Measurements from ENCODE around the gene UPP2. TPM values are rescaled to one million over a fixed set of nuclear protein-coding genes. Genes with fewer than 3 reads are reported as not detected.

The UPP2 gene
- total RNA-seq, 1 donor from 2014 or later = not detected

DNA sequence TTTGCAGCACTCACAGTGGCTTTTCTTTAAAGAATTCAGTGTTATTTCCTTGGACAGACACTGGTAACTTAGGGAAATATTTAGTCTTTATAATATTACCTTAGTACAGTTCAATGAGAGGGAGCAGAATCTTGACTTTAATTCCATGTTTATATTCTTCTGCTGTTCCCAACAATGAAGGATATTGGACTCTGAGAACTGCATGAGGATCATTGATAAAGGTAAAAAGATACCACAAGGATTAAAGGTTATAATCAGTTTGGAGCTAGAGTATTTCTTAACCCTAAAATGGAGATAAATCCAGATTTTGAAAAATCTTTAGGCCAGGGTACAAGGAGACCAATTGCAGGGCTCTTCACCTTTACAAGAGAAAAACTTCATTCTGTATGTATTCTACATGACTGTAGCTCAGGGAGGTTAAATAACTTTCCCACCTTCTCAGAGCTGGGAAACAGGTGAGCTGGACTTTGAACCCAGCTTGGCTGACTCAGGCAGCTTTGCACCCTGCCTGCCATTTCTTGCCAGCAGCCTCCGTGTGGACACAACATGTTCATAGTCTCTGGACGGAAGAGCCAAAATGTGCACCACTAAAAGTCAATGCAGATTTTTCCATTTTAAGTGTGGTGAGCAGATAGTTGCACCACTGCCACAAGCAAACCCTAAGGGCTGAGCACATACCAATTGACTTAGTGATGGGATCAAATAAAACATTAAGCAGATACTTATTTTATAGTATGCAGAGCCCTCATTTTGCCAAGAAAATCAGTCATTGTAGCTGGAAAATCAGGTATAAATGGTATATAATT, 26.7 kb downstream of the UPP2 start:
- Mint-ChIP-seq H3K4me1 (ENCODE audit: low read depth, unreplicated experiment) (no peaks in the 10 kb centered on the region), H3K36me3 (ENCODE audit: unreplicated experiment) (no peaks in the 10 kb centered on the region), H3K27ac (ENCODE audit: unreplicated experiment) (no peak overlapping the region), H3K9me3 (ENCODE audit: unreplicated experiment) (no peaks in the 10 kb centered on the region), H3K4me3 (ENCODE audit: unreplicated experiment) (no peak overlapping the region), H3K27me3 (ENCODE audit: unreplicated experiment) (no peaks in the 10 kb centered on the region)
- DNase-seq = no peak
- TF ChIP-seq, protein P1, sequence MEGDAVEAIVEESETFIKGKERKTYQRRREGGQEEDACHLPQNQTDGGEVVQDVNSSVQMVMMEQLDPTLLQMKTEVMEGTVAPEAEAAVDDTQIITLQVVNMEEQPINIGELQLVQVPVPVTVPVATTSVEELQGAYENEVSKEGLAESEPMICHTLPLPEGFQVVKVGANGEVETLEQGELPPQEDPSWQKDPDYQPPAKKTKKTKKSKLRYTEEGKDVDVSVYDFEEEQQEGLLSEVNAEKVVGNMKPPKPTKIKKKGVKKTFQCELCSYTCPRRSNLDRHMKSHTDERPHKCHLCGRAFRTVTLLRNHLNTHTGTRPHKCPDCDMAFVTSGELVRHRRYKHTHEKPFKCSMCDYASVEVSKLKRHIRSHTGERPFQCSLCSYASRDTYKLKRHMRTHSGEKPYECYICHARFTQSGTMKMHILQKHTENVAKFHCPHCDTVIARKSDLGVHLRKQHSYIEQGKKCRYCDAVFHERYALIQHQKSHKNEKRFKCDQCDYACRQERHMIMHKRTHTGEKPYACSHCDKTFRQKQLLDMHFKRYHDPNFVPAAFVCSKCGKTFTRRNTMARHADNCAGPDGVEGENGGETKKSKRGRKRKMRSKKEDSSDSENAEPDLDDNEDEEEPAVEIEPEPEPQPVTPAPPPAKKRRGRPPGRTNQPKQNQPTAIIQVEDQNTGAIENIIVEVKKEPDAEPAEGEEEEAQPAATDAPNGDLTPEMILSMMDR (IDR thresholded peaks at IDR 0.05; ENCODE audit: partially characterized antibody, unreplicated experiment) = no peak

DNA sequence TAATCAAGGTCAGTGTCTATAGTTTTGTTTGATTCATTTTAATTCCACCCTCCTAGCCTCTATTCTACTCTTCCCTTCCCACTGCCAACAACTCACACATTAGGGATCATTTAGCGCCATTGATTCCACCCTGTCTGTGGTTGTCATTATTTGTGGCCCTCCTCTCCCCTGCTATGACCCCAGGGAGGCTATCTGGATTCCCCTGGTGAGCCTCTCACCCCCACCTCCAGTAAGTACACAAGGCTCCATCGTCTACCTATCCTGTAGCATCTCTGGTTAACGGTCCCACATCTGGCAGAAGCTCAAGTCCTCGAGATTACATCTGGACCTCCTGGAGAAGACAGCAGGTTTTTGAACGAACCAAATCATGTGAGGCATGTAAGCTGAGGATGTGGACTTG, 27.4 kb downstream of the UPP2 start:
- Mint-ChIP-seq H3K4me3 (ENCODE audit: unreplicated experiment) (no peak overlapping the region), H3K9me3 (ENCODE audit: unreplicated experiment) (no peaks in the 10 kb centered on the region), H3K36me3 (ENCODE audit: unreplicated experiment) (no peaks in the 10 kb centered on the region), H3K27me3 (ENCODE audit: unreplicated experiment) (no peaks in the 10 kb centered on the region), H3K4me1 (ENCODE audit: low read depth, unreplicated experiment) (no peaks in the 10 kb centered on the region), H3K27ac (ENCODE audit: unreplicated experiment) (no peak overlapping the region)
- TF ChIP-seq, protein P1 (IDR thresholded peaks at IDR 0.05; ENCODE audit: partially characterized antibody, unreplicated experiment) = no peak
- no peak for DNase-seq

DNA sequence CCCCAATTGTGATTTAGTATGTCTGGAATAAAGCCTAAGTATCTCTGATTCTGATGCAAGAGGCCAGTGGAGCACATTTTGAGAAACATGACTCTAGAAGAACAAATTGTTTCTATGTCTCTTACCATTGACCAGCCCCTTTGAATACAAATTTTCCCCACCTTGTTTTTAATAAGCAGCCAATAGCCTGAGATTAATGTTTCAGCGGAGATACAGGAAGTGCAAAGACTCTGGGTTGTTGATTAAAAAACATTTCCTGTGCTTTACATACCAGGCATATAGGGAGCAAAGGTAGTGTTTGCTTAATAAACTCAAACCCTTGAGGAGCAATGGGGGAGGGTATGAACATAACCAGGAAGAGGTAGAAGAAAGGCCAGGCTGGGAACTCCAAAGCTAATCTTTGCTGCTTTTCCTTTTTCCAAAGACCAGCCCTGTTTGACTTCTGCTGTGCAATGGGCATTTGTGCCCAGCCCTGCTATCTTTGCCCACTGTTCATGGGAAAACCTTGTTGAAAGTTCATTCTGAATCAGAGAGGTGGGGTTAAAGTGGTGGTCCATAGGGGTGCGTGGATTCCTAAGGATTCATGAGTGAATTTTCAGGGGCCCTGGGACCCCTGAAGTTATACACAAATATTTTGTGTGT, 29.3 kb downstream of the UPP2 start:
- no peaks in the 10 kb centered on the region for H3K9me3 Mint-ChIP-seq (ENCODE audit: unreplicated experiment)
- H3K4me3 Mint-ChIP-seq (ENCODE audit: unreplicated experiment) = no peak overlapping the region
- no peaks in the 10 kb centered on the region for H3K27me3 Mint-ChIP-seq (ENCODE audit: unreplicated experiment)
- TF ChIP-seq, protein P1 (IDR thresholded peaks at IDR 0.05; ENCODE audit: partially characterized antibody, unreplicated experiment) = no peak
- H3K27ac Mint-ChIP-seq (ENCODE audit: unreplicated experiment) = no peak overlapping the region
- H3K36me3 Mint-ChIP-seq (ENCODE audit: unreplicated experiment) = no peaks in the 10 kb centered on the region
- no peak for DNase-seq
- no peaks in the 10 kb centered on the region for H3K4me1 Mint-ChIP-seq (ENCODE audit: low read depth, unreplicated experiment)

DNA sequence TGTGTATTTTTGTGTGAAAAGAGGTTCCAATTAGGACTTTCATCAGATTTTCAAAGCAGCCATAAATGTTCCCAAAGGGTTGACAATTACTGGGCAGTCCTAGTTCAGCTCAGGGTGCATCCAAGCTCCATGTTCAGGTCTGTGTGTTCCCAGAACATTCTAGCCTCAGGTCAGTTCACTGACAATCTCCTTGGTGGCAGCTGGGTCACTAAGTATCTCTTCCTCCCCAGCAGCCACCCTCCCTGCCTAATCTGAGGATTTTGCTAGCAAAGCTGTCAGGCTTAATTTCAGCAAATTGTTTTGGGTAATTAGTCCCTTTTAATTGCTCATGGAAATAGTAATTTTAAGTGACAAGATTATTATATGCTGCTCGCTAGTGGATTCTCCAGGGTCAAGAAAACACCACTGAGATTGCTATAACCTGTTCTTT, 29.8 kb downstream of the UPP2 start:
- Mint-ChIP-seq H3K4me3 (ENCODE audit: unreplicated experiment) (no peak overlapping the region), H3K36me3 (ENCODE audit: unreplicated experiment) (no peaks in the 10 kb centered on the region), H3K4me1 (ENCODE audit: low read depth, unreplicated experiment) (no peaks in the 10 kb centered on the region), H3K27ac (ENCODE audit: unreplicated experiment) (no peak overlapping the region), H3K27me3 (ENCODE audit: unreplicated experiment) (no peaks in the 10 kb centered on the region), H3K9me3 (ENCODE audit: unreplicated experiment) (no peaks in the 10 kb centered on the region)
- TF ChIP-seq, protein P1 (IDR thresholded peaks at IDR 0.05; ENCODE audit: partially characterized antibody, unreplicated experiment) = no peak
- DNase-seq = no peak
